Breast epithelium (tissue), 3 donors: Measurements from ENCODE around the gene LSG1.

Experiments
- CTCF ChIP-seq, 3 donors: fragments of 450-650 bp; IDR thresholded peaks; one replicate each; pipeline ENCODE4 v1.5.1; 2016 to 2017; ENCODE audit warnings: antibody characterized with exemption in 3 of 3, mild to moderate bottlenecking in 3 of 3, moderate library complexity in 3 of 3
- POLR2AphosphoS5 ChIP-seq, 3 donors: sonication (generic); formaldehyde crosslinking; IDR thresholded peaks; one replicate each; pipeline ENCODE4 v1.6.1; 2017; ENCODE audit warnings: antibody characterized with exemption in 3 of 3

DNA sequence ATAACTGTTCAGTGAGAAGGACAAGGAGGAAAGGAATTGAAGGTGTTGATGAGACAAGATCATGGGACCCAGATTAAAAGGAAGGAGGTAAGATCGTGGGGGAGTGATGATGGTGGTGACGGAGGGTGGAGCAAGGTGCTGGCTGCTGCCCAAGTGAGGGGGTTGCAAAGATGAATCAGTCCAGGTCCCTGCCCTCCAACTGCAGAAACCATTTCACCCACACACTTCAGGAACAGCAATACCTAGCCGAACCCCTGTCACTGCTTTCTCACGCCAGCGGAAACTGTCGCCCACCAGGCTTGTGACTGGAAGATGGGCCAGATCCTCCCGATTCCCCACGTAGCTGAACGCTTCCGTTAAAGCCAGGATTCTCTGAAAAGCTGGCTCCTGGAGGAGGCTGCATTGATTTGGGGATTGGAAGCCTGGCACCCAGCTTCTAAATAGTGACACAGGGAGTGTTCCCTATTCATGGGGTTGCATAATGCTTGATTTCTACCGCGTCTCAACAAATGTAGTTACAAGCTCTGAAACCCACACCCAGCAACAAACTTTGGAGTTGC lies 3.2 kb upstream of the LSG1 start:
- TF ChIP-seq CTCF (IDR thresholded peaks at IDR 0.05) = no peak
- TF ChIP-seq POLR2AphosphoS5 (IDR thresholded peaks at IDR 0.05) = no peak
